Embryonic facial prominence (tissue), 1 donor: ENCODE results near the gene IMPDH1.

ENCODE experiments used
- DNase-seq: peaks from one replicate; pipeline ENCODE4 v3.0.0-alpha.2; 2016; ENCODE audit errors: extremely low spot score

The IMPDH1 gene

GRCh38 chr7:128387216-128388144, 22.3 kb downstream of the IMPDH1 start:
- no peak for DNase-seq

GRCh38 chr7:128385988-128386925, 23.5 kb downstream of the IMPDH1 start:
- DNase-seq = no peak

GRCh38 chr7:128384726-128385125, 25.1 kb downstream of the IMPDH1 start:
- DNase-seq = no peak

GRCh38 chr7:128383776-128384175, 26.0 kb downstream of the IMPDH1 start:
- no peak for DNase-seq

- DNase-seq = no peak
Observed at GRCh38 chr7:128381161-128381821, 28.5 kb downstream of the IMPDH1 start.

GRCh38 chr7:128380483-128381106, 29.2 kb downstream of the IMPDH1 start:
- DNase-seq = no peak

GRCh38 chr7:128379900-128380479, 29.8 kb downstream of the IMPDH1 start:
- DNase-seq = no peak

- DNase-seq = no peak
Observed at GRCh38 chr7:128378637-128379036, 31.1 kb downstream of the IMPDH1 start.

- no peak for DNase-seq
Observed at GRCh38 chr7:128376077-128376476, 33.7 kb downstream of the IMPDH1 start.

- DNase-seq = no peak
Observed at GRCh38 chr7:128374041-128374440, 35.7 kb downstream of the IMPDH1 start.

GRCh38 chr7:128373606-128374005, 36.2 kb downstream of the IMPDH1 start:
- no peak for DNase-seq

GRCh38 chr7:128370491-128370890, 39.3 kb downstream of the IMPDH1 start:
- DNase-seq = no peak

- no peak for DNase-seq
Observed at GRCh38 chr7:128366986-128367385, 42.8 kb downstream of the IMPDH1 start.

GRCh38 chr7:128366300-128366699, 43.5 kb downstream of the IMPDH1 start:
- no peak for DNase-seq

GRCh38 chr7:128365432-128365831, 44.4 kb downstream of the IMPDH1 start:
- no peak for DNase-seq

GRCh38 chr7:128364166-128364870, 45.5 kb downstream of the IMPDH1 start:
- no peak for DNase-seq

- DNase-seq = no peak
Observed at GRCh38 chr7:128363261-128363721, 46.5 kb downstream of the IMPDH1 start.

- DNase-seq = no peak
Observed at GRCh38 chr7:128362670-128363069, 47.1 kb downstream of the IMPDH1 start.

- DNase-seq = no peak
Observed at GRCh38 chr7:128361411-128362379, 48.1 kb downstream of the IMPDH1 start, which contains the start of gene PRRT4. Gene PRRT4, minus strand, starts transcription at chr7:128361690.
